Stimulated activated CD8-positive, alpha-beta memory T cell treated with anti-CD3 and anti-CD28 coated beads, Interleukin-4, amount 100 ng/mL, for 1 hour (primary cell): Measurements from ENCODE around the gene STK4.
"Not testable (repeated sequence)": the region's sequence is repeated elsewhere in the genome, so short reads cannot be mapped to it uniquely, and the experiment has no call there.

Experiments
- DNase-seq, 2 donors: peaks; one replicate each; pipeline ENCODE4 v3.0.0-alpha.2; 2020; ENCODE audit warnings: low read depth in 2 of 2, low spot score in 1 of 2

The STK4 gene

GRCh38 chr20:45021631-45022030, 55.3 kb downstream of the STK4 start:
- DNase-seq = no peak

GRCh38 chr20:45023140-45023539, 56.8 kb downstream of the STK4 start:
- not testable (repeated sequence) for DNase-seq

GRCh38 chr20:45028424-45029136, 62.3 kb downstream of the STK4 start:
- no peak for DNase-seq

GRCh38 chr20:45029884-45030283, 63.6 kb downstream of the STK4 start:
- DNase-seq = no peak

GRCh38 chr20:45032276-45032675, 66.0 kb downstream of the STK4 start:
- DNase-seq = no peak

GRCh38 chr20:45032781-45033180, 66.5 kb downstream of the STK4 start:
- no peak for DNase-seq

- DNase-seq = no peak
Observed at GRCh38 chr20:45034436-45034835, 68.1 kb downstream of the STK4 start.

GRCh38 chr20:45036044-45036755, 69.9 kb downstream of the STK4 start:
- DNase-seq = no peak

- no peak for DNase-seq
Observed at GRCh38 chr20:45037050-45037449, 70.7 kb downstream of the STK4 start.

GRCh38 chr20:45037635-45038034, 71.3 kb downstream of the STK4 start:
- DNase-seq = no peak

GRCh38 chr20:45038745-45039474, 72.6 kb downstream of the STK4 start:
- no peak for DNase-seq

GRCh38 chr20:45039475-45039820, 73.1 kb downstream of the STK4 start:
- no peak for DNase-seq

- no peak for DNase-seq
Observed at GRCh38 chr20:45041464-45042337, 75.4 kb downstream of the STK4 start.

- DNase-seq = no peak
Observed at GRCh38 chr20:45042978-45043377, 76.7 kb downstream of the STK4 start.

- DNase-seq = no peak
Observed at GRCh38 chr20:45044084-45044573, 77.8 kb downstream of the STK4 start.

GRCh38 chr20:45044601-45045000, 78.3 kb downstream of the STK4 start:
- DNase-seq = no peak

- no peak for DNase-seq
Observed at GRCh38 chr20:45047581-45048119, 81.3 kb downstream of the STK4 start.

GRCh38 chr20:45049438-45049837, 83.1 kb downstream of the STK4 start:
- no peak for DNase-seq

- no peak for DNase-seq
Observed at GRCh38 chr20:45049904-45050471, 83.7 kb downstream of the STK4 start.
